Endodermal cell (in vitro differentiated cells): ENCODE data around the gene TMPRSS9. TPM values are rescaled to one million over a fixed set of nuclear protein-coding genes. Genes with fewer than 3 reads are reported as not detected.
A peak's percentile ranks its signal among the peaks of the same experiment; 100 is the strongest.

ENCODE experiments used
- DNase-seq: peaks from one replicate; pipeline ENCODE4 v3.0.0-alpha.2; 2017
- H3K27ac ChIP-seq: 2 replicates; pipeline ENCODE4 v1.5.1; 2013; ENCODE audit warnings: mild to moderate bottlenecking, low read depth, low read length, moderate library complexity
- H3K27me3 ChIP-seq: 2 replicates; pipeline ENCODE4 v1.6.1; 2013; ENCODE audit warnings: mild to moderate bottlenecking, low read length, moderate library complexity; ENCODE audit not compliant: insufficient read depth, control insufficient read depth, poor library complexity, severe bottlenecking
- H3K36me3 ChIP-seq: 2 replicates; pipeline ENCODE4 v1.7.0; 2013; ENCODE audit warnings: mild to moderate bottlenecking, low read length, moderate library complexity; ENCODE audit not compliant: control insufficient read depth, insufficient read depth
- H3K4me1 ChIP-seq: one replicate; pipeline ENCODE4 v1.7.0; 2013; ENCODE audit warnings: low read length; ENCODE audit not compliant: control insufficient read depth, insufficient read depth
- H3K4me3 ChIP-seq: 2 replicates; pipeline ENCODE4 v1.5.1; 2013; ENCODE audit warnings: mild to moderate bottlenecking, low read length, moderate library complexity
- H3K9ac ChIP-seq: 2 replicates; pipeline ENCODE4 v1.6.1; 2013; ENCODE audit warnings: mild to moderate bottlenecking, low read length, moderate library complexity; ENCODE audit not compliant: poor library complexity, severe bottlenecking; ENCODE audit errors: extremely low read depth
- H3K9me3 ChIP-seq: 2 replicates; pipeline ENCODE4 v1.6.1; 2013; ENCODE audit warnings: mild to moderate bottlenecking, low read length, moderate library complexity; ENCODE audit not compliant: control insufficient read depth
- H3K27ac Mint-ChIP-seq: 2 replicates; pipeline ENCODE4 v1.8.0; 2020; ENCODE audit warnings: mixed read lengths
- H3K27me3 Mint-ChIP-seq: 2 replicates; pipeline ENCODE4 v1.8.0; 2021; ENCODE audit warnings: mild to moderate bottlenecking, mixed read lengths; ENCODE audit not compliant: insufficient read depth
- H3K36me3 Mint-ChIP-seq: 2 replicates; pipeline ENCODE4 v1.8.0; 2020; ENCODE audit warnings: low read depth, mixed read lengths
- H3K4me1 Mint-ChIP-seq: 2 replicates; pipeline ENCODE4 v1.8.0; 2020; ENCODE audit warnings: mixed read lengths
- H3K4me3 Mint-ChIP-seq: 2 replicates; pipeline ENCODE4 v1.8.0; 2020; ENCODE audit warnings: mild to moderate bottlenecking, moderate library complexity, mixed read lengths
- H3K9me3 Mint-ChIP-seq: 2 replicates; pipeline ENCODE4 v1.8.0; 2020; ENCODE audit warnings: mild to moderate bottlenecking, mixed read lengths
- CTCF ChIP-seq: fragments of 200-600 bp; sonication (generic); conservative IDR thresholded peaks from 2 replicates; pipeline ENCODE4 v1.5.0; 2021; ENCODE audit warnings: antibody characterized with exemption, mild to moderate bottlenecking
- WGBS, 2 experiments: methylation state at CpG; one replicate each; pipeline versions ENCODE4 v1.1.5 to v1.1.7; 2013; ENCODE audit warnings: missing lambda C conversion rate in 2 of 2, mixed read lengths in 1 of 2; ENCODE audit not compliant: insufficient coverage in 1 of 2, insufficient read length in 1 of 2; 5-methylcytosine and 5-hydroxymethylcytosine counted together
- total RNA-seq, 2 donors: library from RNA; stranded (reverse); fragmentation: NEBNext Ultra II Directional in 1 of 2; extraction: Animal tissue kit (Norgen Biotek cat#: 25700) in 1 of 2; gene quantifications; 2 replicates in 1 of 2; 3 replicates in 1 of 2; pipeline ENCODE4 v1.2.1, GENCODE V29; 2021

TMPRSS9 gene
- total RNA-seq, 2 donors from 2014 or later, result 0.73 to 1.2 TPM

- Mint-ChIP-seq H3K4me3 (no peak overlapping the region), H3K9me3 (no peaks in the 10 kb centered on the region), H3K27me3 (no peaks in the 10 kb centered on the region), H3K27ac (peak overlapping the region; percentile 99), H3K36me3 (peaks cover 14% of the 10 kb centered on the region), H3K4me1 (peaks cover 11% of the 10 kb centered on the region)
- Histone ChIP-seq H3K4me3 (no peak overlapping the region), H3K4me1 (no peaks in the 10 kb centered on the region), H3K36me3 (peaks cover 27% of the 10 kb centered on the region), H3K9me3 (no peaks in the 10 kb centered on the region), H3K9ac (peak overlapping the region; percentile 98), H3K27me3 (no peaks in the 10 kb centered on the region), H3K27ac (no peak overlapping the region)
- peak; percentile 74 for DNase-seq
- TF ChIP-seq CTCF, result no peak
- 93 to 96% methylated on average over 24 to 35 of the region's 37 CpGs for WGBS, 2 experiments
Measured at GRCh38 chr19:2428756-2429711, 69.0 kb downstream of the TMPRSS9 start.

GRCh38 chr19:2429917-2430535 lies 70.0 kb downstream of the TMPRSS9 start:
- peak overlapping the region; percentile 35 for H3K27ac Mint-ChIP-seq
- H3K36me3 ChIP-seq, result peaks cover 28% of the 10 kb centered on the region
- H3K4me1 Mint-ChIP-seq, result peaks cover 11% of the 10 kb centered on the region
- WGBS, 2 experiments, result 94 to 96% methylated on average over 20 to 25 of the region's 25 CpGs
- DNase-seq, result no peak
- no peaks in the 10 kb centered on the region for H3K27me3 Mint-ChIP-seq
- no peaks in the 10 kb centered on the region for H3K9me3 ChIP-seq
- H3K36me3 Mint-ChIP-seq, result peaks cover 18% of the 10 kb centered on the region
- no peaks in the 10 kb centered on the region for H3K9me3 Mint-ChIP-seq
- no peaks in the 10 kb centered on the region for H3K27me3 ChIP-seq
- H3K4me3 ChIP-seq, result no peak overlapping the region
- no peak overlapping the region for H3K4me3 Mint-ChIP-seq
- peak overlapping the region; percentile 10 for H3K27ac ChIP-seq
- no peak overlapping the region for H3K9ac ChIP-seq
- no peaks in the 10 kb centered on the region for H3K4me1 ChIP-seq
- TF ChIP-seq CTCF, result no peak

GRCh38 chr19:2431318-2432055 lies 71.4 kb downstream of the TMPRSS9 start:
- no peak overlapping the region for H3K27ac Mint-ChIP-seq
- WGBS, 2 experiments, result 94 to 95% methylated on average over 20 to 37 of the region's 37 CpGs
- DNase-seq, result no peak
- Histone ChIP-seq H3K27ac (no peak overlapping the region), H3K9me3 (no peaks in the 10 kb centered on the region), H3K36me3 (peaks cover 23% of the 10 kb centered on the region), H3K27me3 (no peaks in the 10 kb centered on the region), H3K4me3 (no peak overlapping the region), H3K4me1 (no peaks in the 10 kb centered on the region), H3K9ac (no peak overlapping the region)
- H3K9me3 Mint-ChIP-seq, result no peaks in the 10 kb centered on the region
- peaks cover 10% of the 10 kb centered on the region for H3K4me1 Mint-ChIP-seq
- no peaks in the 10 kb centered on the region for H3K27me3 Mint-ChIP-seq
- no peak for TF ChIP-seq CTCF
- peaks cover 25% of the 10 kb centered on the region for H3K36me3 Mint-ChIP-seq
- H3K4me3 Mint-ChIP-seq, result no peak overlapping the region
